Right lobe of liver (tissue), 6 donors: ENCODE measurements around the gene LLGL1. TPM values are rescaled to one million over a fixed set of nuclear protein-coding genes. Genes with fewer than 3 reads are reported as not detected.

Experiments
- ATAC-seq, 4 donors: fragments of 200-7000 bp; cut with Tn5 transposase; one replicate each; pipeline ENCODE4 v1.9.1; 2020; ENCODE audit warnings: mild to moderate bottlenecking in 4 of 4, moderate library complexity in 4 of 4
- DNase-seq, 3 donors: peaks; one replicate each; pipeline ENCODE4 v3.0.0-alpha.2; 2020
- H3K27ac ChIP-seq, 3 donors: fragments of 200-600 bp; one replicate each; pipeline ENCODE4 v1.8.0; 2022
- H3K27me3 ChIP-seq, 2 donors: fragments of 200-600 bp; one replicate each; pipeline ENCODE4 v1.8.0; 2022
- H3K36me3 ChIP-seq, 4 donors: fragments of 200-600 bp; sonication (generic) in 1 of 4; one replicate each; pipeline versions ENCODE4 v1.5.1 to v1.8.0; 2017 to 2022; ENCODE audit warnings: control low read depth in 1 of 4
- H3K4me1 ChIP-seq, 4 donors: fragments of 200-600 bp; sonication (generic) in 1 of 4; one replicate each; pipeline versions ENCODE4 v1.5.1 to v1.8.0; 2017 to 2022; ENCODE audit warnings: control low read depth in 1 of 4
- H3K4me3 ChIP-seq, 3 donors: fragments of 200-600 bp; one replicate each; pipeline ENCODE4 v1.8.0; 2022
- H3K9me3 ChIP-seq, 4 donors: fragments of 200-600 bp; sonication (generic) in 1 of 4; one replicate each; pipeline versions ENCODE4 v1.5.1 to v1.8.0; 2017 to 2022; ENCODE audit warnings: control low read depth in 1 of 4
- POLR2A ChIP-seq: fragments of 450-650 bp; IDR thresholded peaks from one replicate; pipeline ENCODE4 v1.6.1; 2017; ENCODE audit warnings: antibody characterized with exemption, mild to moderate bottlenecking
- WGBS: methylation state at CpG from one replicate; pipeline ENCODE4 v1.1.6; 2018; ENCODE audit warnings: low coverage, low lambda C conversion rate; ENCODE audit not compliant: insufficient coverage; ENCODE audit errors: missing lambda C conversion rate; 5-methylcytosine and 5-hydroxymethylcytosine counted together
- intact Hi-C, 2 donors: fragments of 100-400 bp; cut with DNase I; formaldehyde crosslinking; loops; one replicate each; pipeline versions ENCODE4 v1.11.2 to v1.14.1; 2022
- total RNA-seq, 6 experiments: library from RNA; depleted of rRNA in 2 of 6; stranded (reverse); fragments of >200 nt in 2 of 6; fragmentation: NEBNext Ultra II Directional in 3 of 6; extraction: Animal tissue kit (Norgen Biotek cat#: 25700) in 3 of 6; gene quantifications; one replicate each; pipeline versions ENCODE4 v1.1.0 to v1.2.4, GENCODE V29; 2016 to 2023
- TF ChIP-seq, protein P1 (sequence below), 4 donors: fragments of 200-600 bp in 3 of 4; fragments of 450-650 bp in 1 of 4; IDR thresholded peaks; one replicate each; pipeline versions ENCODE4 v1.5.1 to v1.8.0; 2016 to 2022; ENCODE audit warnings: antibody characterized with exemption in 4 of 4, mild to moderate bottlenecking in 2 of 4
- donor health status: DM: no; HTN: yes; CAD: no.
- donor health status: DM: no; HTN: no; CAD: no.
- donor health status: DM: no; HTN: no; CAD: no.
- donor health status: DM: no; HTN: yes; CAD: no.
- donor health status: DM: no; HTN: yes; CAD: no.

The LLGL1 gene
- total RNA-seq, 6 experiments from 2014 or later, result 2.0 to 8.6 (median 2.8) TPM

DNA sequence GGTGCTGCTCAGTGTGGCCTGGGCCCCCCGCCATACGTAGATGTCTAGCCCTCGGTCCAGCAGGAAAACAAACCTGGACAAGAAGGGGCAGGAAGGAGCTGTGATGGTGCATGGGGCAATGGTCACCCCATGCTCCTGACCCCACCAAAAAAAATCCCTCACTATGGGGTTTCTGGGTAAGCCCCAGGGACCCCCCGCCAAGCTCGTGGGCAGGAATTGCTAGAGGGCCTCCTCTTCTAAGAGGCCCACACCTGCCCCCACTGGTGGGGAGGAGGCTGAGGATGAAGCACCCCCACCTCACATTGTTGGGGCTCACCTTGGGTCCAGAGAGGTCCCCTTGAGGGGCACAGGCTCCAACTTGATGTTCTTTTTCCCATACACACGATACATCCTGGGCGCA is 23.4 kb downstream of the LLGL1 start:
- DNase-seq (no peak), ATAC-seq (no peak)
- H3K27me3 ChIP-seq, result no peaks in the 10 kb centered on the region
- 77% methylated on average over 3 of the region's 7 CpGs for WGBS
- peaks cover 7 to 82% (median 36%) of the 10 kb centered on the region in 4 donors for H3K36me3 ChIP-seq
- no peaks in the 10 kb centered on the region for H3K9me3 ChIP-seq
- intact Hi-C loops, result no loop called here
- peaks cover 0 to 8% (median 0%) of the 10 kb centered on the region in 4 donors for H3K4me1 ChIP-seq
- TF ChIP-seq POLR2A, result no peak
- TF ChIP-seq, protein P1, sequence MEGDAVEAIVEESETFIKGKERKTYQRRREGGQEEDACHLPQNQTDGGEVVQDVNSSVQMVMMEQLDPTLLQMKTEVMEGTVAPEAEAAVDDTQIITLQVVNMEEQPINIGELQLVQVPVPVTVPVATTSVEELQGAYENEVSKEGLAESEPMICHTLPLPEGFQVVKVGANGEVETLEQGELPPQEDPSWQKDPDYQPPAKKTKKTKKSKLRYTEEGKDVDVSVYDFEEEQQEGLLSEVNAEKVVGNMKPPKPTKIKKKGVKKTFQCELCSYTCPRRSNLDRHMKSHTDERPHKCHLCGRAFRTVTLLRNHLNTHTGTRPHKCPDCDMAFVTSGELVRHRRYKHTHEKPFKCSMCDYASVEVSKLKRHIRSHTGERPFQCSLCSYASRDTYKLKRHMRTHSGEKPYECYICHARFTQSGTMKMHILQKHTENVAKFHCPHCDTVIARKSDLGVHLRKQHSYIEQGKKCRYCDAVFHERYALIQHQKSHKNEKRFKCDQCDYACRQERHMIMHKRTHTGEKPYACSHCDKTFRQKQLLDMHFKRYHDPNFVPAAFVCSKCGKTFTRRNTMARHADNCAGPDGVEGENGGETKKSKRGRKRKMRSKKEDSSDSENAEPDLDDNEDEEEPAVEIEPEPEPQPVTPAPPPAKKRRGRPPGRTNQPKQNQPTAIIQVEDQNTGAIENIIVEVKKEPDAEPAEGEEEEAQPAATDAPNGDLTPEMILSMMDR (IDR thresholded peaks at IDR 0.05), result no peak
- H3K27ac ChIP-seq, result no peak overlapping the region
- H3K4me3 ChIP-seq, result no peak overlapping the region

DNA sequence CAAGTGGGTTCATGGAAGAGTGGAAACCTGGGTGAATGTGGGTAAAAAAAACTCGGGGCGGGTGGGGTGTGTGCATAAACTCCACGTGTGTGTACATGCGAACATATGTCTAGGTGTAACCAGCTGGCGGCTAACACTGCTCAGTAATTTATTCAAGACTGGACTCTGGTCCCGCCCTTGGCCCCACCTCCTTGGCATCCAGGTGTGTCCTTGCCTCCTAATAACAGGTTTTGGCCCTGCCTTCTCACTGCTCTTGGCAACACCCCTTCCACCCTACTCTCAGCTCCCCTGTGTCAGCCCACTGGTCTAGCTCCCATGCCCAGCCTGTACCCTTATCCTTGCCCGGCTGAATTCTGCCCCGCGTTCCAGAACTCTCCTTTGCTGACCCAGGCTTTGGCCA is 24.8 kb downstream of the LLGL1 start:
- ATAC-seq (peak; percentile 11 to 43 (median 28)), DNase-seq (no peak)
- TF ChIP-seq, protein P1 (IDR thresholded peaks at IDR 0.05), result no peak
- no peak for TF ChIP-seq POLR2A
- no peaks in the 10 kb centered on the region for H3K27me3 ChIP-seq
- H3K4me3 ChIP-seq, result no peak overlapping the region
- WGBS, result no CpG with 5 or more reads among the region's 9 CpGs
- peaks cover 0 to 8% (median 0%) of the 10 kb centered on the region in 4 donors for H3K4me1 ChIP-seq
- peaks cover 7 to 90% (median 39%) of the 10 kb centered on the region in 4 donors for H3K36me3 ChIP-seq
- intact Hi-C loops, result loop anchor here in 1 of 2 donors (10.0 kb wide), 1 partner anchor 65 kb away; the partner anchor contains the start of genes SMCR8 and TOP3A
- H3K27ac ChIP-seq, result no peak overlapping the region
- H3K9me3 ChIP-seq, result no peaks in the 10 kb centered on the region

DNA sequence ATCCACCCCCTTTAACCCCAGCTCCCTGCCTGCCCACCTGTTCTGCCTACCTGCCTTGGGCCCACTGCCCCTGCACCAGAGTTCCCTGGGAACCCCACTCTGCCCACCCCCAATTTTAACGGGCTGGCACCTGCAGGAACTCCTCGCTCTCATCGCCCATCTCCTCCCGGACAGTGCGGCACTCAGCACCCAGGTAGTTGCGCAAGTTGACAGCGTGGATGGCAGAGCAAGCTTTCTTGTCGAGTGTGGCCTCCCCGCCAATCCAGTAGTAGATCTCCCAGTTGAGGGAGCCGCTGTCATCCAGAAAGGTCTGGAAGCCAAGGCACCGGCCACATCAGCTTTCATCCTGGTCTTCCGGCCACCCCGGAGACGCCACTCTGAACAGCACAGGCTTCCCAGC is 25.3 kb downstream of the LLGL1 start:
- intact Hi-C loops, result loop anchor here in 1 of 2 donors (10.0 kb wide), 1 partner anchor 64 kb away; the partner anchor contains the start of genes SMCR8 and TOP3A
- H3K27me3 ChIP-seq, result no peaks in the 10 kb centered on the region
- TF ChIP-seq, protein P1 (IDR thresholded peaks at IDR 0.05), result no peak
- TF ChIP-seq POLR2A, result no peak
- no peak overlapping the region for H3K27ac ChIP-seq
- peaks cover 7 to 90% (median 35%) of the 10 kb centered on the region in 4 donors for H3K36me3 ChIP-seq
- H3K4me3 ChIP-seq, result no peak overlapping the region
- no peak for DNase-seq
- no peak for ATAC-seq
- H3K4me1 ChIP-seq, result peaks cover 0 to 8% (median 0%) of the 10 kb centered on the region in 4 donors
- WGBS, result 76% methylated on average over 6 of the region's 14 CpGs
- no peaks in the 10 kb centered on the region for H3K9me3 ChIP-seq

DNA sequence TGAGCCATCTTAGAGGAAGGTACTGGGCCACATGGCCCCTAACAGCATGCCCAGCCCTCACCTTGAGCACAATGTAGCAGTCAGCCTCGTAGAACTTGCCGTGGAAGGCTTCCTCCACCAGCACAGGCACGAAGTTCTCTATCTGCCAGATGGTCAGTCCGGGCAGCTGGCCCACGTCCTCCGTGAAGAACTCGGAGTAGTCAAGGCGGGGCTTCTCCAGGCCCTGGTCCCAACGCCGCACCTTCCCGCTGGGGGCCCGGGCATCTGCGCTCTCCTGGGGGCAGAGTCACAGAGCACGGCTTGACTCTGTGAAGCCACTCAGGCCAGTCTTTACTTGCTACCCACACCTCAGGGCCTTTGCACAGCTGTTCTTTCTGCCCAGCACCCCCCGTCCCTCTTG is 25.8 kb downstream of the LLGL1 start:
- no peaks in the 10 kb centered on the region for H3K27me3 ChIP-seq
- 80% methylated on average over 6 of the region's 15 CpGs for WGBS
- no peak overlapping the region for H3K4me3 ChIP-seq
- H3K27ac ChIP-seq, result no peak overlapping the region
- H3K4me1 ChIP-seq, result peaks cover 0 to 8% (median 0%) of the 10 kb centered on the region in 4 donors
- DNase-seq, result no peak
- peaks cover 3 to 91% (median 30%) of the 10 kb centered on the region in 4 donors for H3K36me3 ChIP-seq
- no peak for ATAC-seq
- H3K9me3 ChIP-seq, result no peaks in the 10 kb centered on the region
- intact Hi-C loops, result loop anchor here in 1 of 2 donors (10.0 kb wide), 1 partner anchor 64 kb away; the partner anchor contains the start of genes SMCR8 and TOP3A
- TF ChIP-seq, protein P1 (IDR thresholded peaks at IDR 0.05), result no peak
- no peak for TF ChIP-seq POLR2A
